CMK (cell line): ENCODE data around the gene PLEKHA8.

ENCODE experiments used
- DNase-seq: peaks from one replicate; pipeline ENCODE4 v3.0.0-alpha.2; 2010; ENCODE audit warnings: low read depth

The PLEKHA8 gene

DNA sequence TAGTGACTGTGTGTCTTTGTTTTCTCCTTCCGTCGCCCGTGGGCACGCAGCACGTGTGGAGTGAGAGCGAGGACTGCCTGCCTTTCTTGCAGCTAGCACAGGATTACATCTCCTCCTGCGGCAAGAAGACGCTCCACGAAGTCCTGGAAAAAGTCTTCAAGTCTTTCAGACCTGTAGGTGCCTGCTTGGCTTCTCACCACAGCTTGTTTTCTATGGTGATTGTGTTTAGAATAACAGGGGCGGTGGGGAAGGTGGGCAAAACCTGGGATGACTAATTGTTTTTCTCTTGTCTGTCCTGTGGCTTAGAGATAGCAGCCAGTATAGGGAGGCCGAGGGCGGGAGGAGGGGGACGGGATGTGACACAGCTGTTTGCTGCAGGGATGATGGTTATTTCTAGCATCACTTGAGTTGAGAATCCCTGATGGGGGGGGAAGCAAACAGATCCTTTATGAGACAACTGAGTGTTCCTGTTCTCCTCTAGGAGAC, 118.0 kb downstream of the PLEKHA8 start:
- peak; percentile 64 for DNase-seq

DNA sequence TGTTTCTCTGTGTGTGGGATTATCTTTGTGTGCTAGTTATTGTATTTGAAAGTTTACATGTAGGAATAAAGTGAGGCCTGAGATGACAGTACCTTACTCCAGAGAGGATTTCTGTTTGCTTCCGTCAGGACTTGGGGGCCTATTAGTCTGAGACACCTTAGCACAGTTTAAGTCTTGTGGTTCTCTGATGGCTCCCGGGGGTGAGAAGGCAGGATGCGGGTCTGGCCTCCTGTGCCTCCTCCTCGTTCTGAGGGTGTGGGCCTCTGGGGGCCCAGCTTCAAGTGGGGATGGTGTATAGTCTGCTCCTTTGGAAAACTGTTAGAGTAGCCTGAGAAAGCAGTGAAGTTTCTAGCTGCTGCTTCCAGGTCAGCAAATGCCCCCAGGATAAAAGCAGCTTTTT, 119.0 kb downstream of the PLEKHA8 start:
- DNase-seq = no peak

DNA sequence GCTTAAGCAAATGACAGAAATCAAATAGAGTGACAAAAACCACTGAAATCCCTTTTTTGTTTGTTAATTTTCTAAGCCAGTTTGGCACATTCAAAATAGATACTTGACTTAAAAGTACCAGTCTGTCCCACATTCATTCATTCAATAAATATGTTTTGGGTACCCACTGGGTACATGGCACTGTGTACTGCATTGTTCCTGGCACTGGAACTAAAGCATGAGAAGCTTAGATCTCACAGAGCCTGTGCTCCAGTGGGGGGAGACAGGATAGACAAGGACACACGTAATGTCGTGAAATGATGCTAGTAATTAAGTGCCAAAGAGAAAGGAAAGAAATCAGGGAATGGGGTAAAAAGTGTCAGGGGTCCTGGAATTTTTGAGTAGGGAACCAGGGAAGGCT, 119.6 kb downstream of the PLEKHA8 start:
- DNase-seq = no peak

DNA sequence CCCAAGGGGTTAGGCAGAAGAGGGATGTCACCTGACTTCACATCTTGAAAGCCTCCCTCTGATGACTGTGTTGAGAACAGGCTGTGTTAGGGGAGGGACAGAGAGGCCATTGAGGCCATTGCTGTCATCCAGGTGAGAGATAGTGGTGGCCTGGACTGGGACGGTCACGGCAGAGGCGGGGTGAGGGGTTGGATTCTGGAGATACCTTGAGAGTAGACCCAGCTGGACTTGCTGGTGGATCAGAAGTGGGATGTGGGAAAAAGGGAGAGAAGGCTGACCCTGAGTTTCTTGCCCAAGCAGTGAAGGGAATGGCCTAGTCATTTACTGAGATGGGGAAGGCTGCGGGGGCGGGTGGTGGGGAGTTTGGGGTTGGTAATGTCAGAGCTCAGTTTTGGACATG, 120.2 kb downstream of the PLEKHA8 start:
- DNase-seq = no peak

DNA sequence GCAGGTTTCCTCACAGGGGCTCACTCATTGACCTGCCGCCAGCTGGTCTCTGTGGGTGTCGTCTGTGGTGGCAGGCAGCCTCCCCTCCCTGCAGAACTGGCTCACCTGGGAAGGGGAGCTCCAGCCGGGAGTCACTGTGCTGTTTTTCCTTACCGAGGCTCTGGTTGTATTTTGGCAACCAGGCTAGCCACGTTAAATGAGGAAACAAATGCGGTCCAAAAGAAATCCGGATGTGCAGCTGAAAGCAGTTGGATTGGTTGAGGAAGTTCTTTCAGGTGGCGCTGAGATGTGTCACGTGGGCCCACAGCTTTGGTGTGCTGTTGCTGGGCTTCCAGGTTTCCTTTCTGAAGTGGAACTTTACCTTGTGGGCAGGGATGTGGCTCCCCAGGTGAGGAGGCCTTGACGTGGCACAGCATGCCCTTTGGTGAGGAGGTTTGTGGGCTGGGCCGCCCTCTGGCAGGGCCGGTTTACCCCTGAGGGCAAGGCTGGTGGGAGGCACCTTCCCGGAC, 120.8 kb downstream of the PLEKHA8 start:
- DNase-seq = no peak

DNA sequence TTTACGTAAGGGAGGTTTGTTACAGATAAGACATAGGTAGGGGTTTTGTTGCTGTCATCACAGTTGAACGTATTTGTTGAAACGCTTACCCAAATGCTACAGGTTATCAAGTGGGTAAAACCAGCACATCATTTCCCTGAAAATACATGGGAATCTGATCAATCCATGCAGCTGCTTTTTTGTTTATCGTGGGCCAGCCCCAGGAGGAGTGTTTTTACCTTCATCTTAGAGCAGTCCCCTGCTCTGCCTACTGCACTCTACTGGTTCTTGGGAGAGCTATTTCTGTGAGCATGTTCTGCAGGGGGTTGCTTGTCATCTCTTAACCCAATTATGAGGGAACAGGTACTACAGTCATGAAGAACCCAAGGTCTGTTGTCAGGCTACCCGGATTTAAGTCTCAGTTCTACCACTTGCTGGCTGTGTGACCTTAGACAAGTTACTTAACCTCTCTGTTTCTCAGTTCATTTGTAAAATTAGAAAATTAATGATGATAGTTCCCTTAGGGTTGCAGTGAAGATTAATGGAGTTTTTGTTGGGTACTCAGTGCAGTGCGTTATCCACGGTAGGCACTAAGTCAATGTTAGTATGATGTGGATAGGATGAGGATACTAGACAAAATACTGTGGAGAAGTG, 121.5 kb downstream of the PLEKHA8 start:
- DNase-seq = no peak

DNA sequence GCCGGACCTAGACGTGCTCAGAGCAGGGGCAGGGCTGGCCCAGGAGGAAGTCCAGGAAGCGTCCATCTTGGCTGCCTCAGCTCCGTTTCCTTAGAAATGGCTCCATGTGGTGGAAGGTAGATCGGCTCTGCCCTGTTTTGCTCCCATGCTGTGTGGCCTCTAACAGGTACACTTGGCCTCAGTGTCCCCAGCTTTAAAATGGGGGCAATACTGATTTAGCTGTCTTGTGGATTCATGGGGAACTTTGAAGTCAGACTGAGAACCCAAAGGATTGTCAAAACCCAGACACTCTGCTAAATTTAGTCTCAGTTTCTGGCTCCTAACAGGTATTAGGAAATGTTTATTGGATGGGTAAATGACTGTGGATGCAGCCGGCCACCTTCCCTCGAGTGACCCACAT, 122.5 kb downstream of the PLEKHA8 start:
- DNase-seq = no peak

DNA sequence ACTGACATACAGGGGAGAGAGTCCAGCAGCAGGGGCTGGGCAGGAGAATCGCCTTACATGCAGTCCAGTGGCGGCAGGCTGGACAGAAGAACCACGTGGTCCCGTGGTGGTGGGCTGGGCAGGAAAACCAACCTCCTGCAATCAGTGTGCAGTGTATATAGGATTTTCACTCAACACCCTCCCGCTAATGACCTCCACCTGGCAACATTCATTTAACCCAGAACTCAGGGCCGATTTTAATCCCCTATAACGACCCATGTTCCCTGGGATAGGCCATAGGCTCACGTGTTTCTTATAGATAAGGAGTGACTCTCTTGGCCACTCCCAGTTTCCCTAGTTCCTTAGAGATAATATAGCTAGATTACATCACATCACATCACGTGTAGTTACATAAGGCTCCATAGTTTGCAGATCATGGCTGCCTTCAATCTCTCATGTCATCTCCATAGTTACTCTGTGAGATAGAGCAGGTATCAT, 125.9 kb downstream of the PLEKHA8 start:
- no peak for DNase-seq

DNA sequence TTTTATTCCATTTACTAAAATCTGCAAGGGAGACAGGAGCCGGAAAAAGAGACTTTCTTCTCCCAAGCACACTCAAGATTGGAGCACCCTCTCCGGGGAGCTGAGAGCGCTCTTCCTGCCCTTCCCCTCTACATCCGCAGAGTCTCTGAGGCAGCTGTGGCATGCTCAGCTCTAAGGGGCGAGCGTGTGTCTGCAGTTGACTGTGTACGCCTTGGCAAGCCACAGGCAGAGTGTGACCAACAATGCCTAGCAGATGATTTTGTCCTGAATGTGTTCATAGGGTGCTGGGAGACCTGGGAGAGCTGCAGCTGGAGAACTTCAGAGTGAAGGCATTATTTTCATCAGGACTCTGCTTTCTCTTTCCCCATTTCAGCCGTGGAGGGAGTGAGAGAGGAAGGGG, 127.3 kb downstream of the PLEKHA8 start:
- DNase-seq = no peak

DNA sequence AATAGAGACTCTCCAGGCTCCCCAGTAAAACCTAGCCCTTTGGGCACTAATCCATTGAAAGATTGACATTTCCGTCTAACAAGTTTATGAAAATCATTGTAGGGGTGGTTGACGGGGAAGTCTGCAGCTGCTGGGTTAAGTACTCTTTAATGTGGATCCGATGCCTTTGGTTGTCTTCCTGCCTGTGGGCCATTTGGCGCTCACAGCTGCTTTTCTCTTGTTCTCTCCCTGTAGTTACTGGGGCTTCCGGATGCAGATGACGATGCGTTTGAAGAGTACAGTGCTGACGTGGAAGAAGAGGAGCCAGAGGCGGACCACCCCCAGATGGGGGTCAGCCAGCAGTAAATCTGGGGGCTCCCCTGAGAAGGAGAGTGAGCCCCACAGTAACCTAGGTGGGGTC, 129.0 kb downstream of the PLEKHA8 start:
- DNase-seq = no peak

DNA sequence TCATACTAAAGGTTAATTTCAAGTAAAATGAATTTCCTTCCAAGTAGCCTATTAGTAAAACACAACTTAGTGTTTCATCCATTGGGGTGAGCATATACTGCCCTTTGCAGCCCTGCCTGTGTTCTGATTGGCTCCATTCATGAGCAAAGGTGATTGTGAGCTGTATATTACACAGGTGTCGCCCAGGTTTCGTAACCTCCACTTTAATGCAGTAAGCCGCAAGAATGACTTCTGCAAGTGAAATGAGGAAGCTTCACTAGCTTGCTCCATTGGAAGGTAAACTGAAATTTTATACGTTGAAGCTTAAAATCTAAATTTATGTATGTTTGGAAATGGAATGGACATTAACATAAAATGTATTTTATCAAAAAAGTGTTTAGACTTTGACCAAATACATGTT, 131.0 kb downstream of the PLEKHA8 start:
- DNase-seq = no peak

DNA sequence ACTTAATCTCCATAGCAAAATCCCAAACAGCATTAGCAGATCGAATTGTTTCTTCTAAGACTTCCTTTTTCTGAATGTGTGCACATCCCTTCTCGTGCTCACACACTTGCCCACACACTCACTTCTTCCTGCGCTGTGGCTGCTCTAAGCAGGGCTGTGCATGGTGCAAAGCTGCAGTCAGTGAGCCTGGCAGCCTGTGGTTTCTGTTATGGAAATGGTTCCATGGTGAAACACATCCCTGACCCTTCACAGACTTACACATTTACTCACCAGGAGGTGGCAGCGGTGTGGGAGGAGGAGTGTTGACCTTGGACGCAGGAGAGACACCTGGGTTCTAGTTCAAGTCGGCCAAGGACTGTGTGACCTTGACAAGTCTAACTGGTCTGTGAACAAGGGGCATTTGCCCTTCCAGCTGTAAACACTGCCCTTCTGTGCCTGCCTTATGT, 131.5 kb downstream of the PLEKHA8 start:
- no peak for DNase-seq

DNA sequence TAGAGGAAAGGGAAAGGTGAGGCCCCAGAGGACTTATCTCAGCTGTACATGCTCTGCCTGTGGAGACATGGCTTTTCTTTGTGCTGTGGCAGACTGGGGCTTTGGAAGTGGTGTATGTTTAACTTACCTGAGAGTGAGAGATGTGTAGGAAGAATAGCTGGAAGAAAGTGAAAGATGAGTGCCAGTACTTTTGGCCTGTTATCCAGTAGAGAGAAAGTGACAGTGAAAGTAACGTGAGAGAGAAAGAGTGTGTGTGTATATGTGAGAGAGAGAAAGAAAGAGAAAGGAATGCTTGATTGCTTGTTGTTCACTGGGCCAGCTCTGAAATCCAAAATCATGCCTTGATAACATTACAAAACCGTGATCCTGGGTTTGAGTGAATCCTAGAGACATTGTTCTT, 132.1 kb downstream of the PLEKHA8 start:
- DNase-seq = no peak

DNA sequence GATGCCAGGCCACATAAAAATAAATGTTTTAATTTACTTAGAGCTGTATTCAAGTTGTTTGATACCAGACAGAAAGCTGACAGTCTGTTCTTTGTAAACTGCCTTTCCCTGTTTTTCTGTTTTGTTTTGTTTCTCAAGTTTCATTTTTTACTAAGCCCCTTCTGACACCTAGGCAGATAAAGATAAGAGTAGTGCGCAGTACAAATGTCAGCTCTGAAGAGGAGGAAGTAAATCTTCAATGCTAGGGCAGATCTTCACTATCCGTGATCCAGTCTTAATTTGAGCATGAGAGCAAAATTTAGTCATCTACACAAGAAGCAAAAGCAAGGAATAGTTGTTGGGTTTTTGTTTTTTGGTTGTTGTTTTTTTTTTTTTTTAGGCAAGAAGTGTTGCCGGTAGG, 133.9 kb downstream of the PLEKHA8 start:
- DNase-seq = no peak

DNA sequence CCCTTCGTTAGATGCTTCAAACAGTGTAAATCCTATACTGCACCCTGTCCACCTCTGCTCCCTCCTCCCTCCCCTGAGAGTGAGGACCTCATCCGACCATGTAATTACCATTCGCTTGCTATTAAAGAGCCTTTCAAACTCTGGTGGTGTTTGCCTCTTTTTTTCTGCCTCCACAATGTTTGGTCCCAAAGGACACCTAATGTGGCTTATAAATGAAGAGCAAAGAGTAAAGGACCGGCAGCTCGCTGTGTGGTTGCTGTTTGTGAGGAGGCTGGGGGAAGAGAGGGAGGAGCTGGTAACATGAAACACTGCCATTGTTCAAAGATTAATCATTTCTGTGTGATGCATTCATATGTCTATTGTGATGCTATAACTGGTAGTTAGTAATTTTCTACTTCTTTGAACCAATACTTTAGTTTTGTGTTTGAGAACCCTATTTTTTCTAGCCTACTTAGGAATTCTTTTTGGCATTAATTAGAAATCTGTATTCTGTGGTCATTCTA, 134.5 kb downstream of the PLEKHA8 start:
- no peak for DNase-seq

DNA sequence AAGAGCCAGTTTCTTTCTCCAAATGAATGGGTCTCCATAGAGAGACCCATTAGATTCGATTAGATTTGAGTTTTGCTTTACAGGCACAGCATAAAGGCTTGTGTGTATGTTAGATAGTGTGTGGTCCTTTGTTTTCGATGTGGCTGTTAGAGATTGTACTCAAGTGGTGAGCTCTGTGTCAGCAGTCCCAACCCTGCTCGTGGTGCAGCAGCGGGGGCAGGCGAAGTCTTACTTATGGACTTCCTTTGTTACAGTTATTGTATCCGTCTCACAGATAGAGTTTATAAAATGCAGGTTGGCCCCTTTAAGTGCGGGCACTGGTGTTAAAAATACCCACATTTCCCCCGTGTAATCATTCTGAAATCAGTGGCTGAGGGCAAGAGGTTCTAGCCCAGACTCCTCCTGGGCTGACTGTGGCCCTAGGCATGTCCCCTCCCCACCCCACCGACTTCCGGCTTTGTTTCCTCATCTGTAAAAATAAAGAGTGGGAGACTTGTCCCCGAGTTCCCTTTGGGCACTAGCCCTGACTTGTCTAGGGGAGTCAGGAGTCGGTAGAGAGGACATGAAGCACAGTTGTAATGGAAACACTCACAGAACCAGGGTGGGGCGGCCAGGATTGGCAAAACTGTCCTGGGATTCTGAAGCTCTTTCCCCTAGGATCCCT, 135.2 kb downstream of the PLEKHA8 start:
- peak; percentile 52 for DNase-seq

DNA sequence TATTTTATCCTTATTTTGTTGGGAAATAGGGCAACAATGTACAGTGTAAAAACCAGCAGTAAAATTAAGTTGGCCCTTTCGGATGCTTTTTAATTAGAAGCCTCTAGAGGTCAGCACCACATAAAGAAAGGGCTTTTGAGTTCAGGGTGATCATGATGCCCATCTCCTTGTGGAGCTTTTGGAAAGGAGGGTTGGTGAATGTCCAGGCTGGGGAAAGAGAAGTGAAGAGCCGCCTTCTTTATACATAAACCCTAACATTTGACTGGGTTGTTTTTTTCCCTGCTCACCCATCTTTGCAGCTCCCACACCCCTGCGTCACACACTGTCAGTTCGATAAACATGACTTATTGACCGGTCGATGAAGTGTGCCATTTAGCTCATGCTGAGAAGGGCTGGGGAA, 136.4 kb downstream of the PLEKHA8 start:
- no peak for DNase-seq

DNA sequence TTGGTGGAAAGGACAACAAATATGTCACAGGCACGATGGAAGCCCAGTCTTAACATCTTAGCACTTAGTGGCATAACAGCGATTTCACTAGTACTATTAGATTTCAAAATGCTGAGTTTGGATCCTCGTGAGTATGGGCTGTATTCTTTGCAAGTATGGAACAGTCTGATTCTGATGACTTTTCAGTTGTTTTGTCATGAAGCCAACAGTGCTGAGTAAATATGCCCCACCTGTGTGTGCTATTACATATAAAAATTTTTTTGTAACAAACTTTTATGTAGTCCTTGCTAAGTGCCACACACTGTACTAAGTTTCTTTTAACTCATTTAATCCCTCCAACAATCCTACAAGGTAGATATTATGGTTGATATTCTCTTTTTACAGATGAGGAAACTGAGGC, 137.4 kb downstream of the PLEKHA8 start:
- DNase-seq = no peak

DNA sequence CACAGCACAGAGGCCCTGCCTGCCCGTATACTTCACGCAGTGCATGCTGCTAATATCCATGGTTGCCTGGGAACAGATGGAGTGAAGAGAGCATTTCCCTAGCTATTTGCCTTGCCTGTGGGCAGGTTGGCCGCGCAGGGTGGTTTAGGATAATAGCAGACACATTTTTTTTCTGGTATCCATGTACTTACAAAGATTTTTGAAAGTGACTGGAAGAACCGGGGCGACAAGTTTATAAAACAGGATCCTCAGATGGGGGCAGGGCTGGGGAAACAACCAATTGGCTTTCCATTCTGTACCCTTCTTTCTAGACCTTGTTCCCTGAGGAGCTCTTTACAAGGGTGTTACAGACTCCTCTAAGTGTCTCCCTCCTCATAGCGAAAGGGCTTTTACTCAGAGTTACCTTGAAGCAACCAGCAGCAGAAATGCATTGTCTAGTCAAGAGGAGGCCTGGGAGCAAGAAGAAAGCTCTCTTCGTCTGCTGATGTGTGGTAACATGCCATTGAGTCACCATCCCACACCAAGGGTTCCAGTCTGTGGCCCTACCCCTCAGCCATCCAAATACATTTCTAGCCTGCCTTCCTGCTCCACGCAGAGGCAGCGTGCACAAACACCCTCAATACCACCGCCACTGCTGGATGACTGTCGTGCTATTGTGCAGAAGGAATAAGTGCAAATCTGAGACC, 138.1 kb downstream of the PLEKHA8 start:
- no peak for DNase-seq

DNA sequence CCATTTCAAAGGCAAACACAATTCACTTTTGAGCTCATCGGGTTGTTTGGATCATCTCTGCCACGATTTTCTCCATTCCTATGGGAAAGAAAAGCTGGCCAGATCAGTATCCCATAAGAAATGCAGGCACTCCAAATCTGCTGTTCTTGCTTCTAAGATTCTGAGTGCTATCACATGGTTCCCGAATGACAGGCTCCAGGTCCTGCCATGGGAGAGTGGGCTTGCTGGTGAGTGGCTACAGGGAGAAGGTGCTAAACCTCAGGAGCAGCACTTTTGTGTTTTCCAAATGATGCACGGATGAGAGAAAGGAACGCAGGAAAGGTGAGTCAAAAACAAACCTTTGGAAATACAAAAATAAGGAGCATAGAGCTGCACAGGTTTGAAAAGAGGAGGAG, 138.6 kb downstream of the PLEKHA8 start:
- DNase-seq = no peak

DNA sequence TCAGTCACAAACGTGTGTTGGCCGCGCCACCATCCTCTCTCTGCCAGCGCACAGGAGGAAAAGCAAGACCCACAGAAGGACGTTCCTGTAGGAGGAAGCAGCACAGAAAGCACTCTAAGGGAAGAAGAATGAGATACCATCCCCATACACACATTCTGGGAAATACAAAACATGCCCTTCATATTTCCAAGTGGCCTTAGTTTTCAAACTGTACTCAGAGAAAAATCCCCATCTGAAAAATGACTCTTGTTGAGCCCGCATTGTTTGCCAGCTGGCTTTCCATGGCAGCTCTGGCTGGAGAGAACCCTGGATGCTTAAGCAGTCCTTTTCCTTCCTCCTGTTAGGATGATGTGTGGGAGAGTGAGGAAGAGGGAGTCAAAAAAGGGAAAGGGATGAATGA, 139.7 kb downstream of the PLEKHA8 start:
- DNase-seq = no peak

DNA sequence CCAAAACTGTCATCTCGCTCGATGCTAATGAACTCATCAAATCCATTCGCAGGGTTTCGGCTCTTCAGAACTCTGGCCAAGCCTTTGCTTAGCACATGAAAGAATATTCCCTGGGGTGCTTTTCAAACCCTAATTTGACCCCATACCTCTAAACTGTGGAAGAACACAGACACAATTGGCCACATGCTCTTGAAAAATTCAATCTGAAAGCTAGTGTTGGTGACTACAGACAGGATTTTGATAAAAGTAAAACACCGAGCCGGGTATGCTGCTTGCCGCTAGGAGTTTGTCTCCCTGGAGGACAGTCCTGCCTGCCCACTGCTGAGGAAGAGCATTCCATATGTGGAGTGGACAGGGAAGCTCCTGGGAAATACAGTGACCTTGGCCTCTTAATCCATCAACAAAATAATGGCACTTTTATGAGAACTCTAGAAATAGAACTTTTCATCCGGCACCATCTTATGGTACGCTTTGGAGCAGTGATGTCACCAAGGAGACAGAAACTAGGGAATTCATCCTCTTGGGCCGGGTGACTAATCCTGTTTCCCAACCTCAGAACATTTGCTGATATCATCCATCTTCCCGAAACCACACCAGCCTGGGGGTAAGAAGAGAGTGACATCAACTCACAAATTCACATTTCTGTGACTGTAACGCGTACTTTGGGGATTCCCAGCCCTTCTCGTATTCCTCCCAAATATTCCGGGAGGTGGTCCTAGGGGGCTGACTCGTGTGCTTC, 140.8 kb downstream of the PLEKHA8 start:
- no peak for DNase-seq
